ENCODE data around the gene ETV3. TPM values are rescaled to one million over a fixed set of nuclear protein-coding genes. Genes with fewer than 3 reads are reported as not detected.
A peak's percentile ranks its signal among the peaks of the same experiment; 100 is the strongest.

Gene ETV3
- total RNA-seq, 4 donors from 2014 or later = 81.2 to 117 (median 91.0) TPM

DNA sequence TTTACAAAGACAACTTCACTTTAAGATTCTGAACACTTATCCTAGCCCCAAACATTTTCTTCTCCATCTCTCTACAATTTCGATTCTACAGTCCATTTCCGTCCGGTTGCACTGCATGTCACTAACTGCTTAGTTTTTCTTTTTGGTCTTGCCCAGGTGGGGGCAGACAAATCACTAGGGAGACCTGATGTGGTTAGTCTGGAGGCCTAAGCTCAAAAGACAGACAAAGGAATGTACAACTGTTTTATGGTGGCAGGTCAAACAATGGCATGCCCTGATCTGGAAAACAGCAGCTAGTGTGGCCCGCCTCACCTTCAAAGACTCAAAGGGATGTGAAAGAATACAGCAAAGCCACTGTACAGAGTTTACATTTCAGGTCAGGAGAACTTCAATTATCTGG is 3.8 kb downstream of the ETV3 start:
- intact Hi-C loops (cut with DNase I; ENCODE audit: low total_unique reads) = no loop called here

DNA sequence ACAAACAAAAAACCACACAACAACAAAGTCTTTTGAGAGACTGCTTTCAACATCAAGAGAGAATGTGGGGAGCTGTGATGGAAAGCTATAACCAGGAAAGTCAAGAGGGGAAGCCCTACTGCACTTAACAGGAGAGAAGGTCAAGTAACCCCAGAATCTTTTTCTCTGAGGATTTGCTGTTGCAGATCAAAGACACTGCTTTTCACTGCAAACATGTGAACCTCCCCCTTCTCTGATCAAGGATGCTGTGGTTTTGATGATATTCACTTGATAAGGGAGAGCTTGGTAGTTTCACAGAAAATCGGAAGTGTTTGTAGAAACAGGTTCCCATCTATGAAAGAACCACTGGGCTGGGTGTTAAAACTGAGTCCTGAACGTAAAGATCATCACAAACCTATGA is 4.8 kb downstream of the ETV3 start:
- TF ChIP-seq POLR2A (IDR thresholded peaks at IDR 0.05) = no peak
- TF ChIP-seq, protein P1, sequence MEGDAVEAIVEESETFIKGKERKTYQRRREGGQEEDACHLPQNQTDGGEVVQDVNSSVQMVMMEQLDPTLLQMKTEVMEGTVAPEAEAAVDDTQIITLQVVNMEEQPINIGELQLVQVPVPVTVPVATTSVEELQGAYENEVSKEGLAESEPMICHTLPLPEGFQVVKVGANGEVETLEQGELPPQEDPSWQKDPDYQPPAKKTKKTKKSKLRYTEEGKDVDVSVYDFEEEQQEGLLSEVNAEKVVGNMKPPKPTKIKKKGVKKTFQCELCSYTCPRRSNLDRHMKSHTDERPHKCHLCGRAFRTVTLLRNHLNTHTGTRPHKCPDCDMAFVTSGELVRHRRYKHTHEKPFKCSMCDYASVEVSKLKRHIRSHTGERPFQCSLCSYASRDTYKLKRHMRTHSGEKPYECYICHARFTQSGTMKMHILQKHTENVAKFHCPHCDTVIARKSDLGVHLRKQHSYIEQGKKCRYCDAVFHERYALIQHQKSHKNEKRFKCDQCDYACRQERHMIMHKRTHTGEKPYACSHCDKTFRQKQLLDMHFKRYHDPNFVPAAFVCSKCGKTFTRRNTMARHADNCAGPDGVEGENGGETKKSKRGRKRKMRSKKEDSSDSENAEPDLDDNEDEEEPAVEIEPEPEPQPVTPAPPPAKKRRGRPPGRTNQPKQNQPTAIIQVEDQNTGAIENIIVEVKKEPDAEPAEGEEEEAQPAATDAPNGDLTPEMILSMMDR (IDR thresholded peaks at IDR 0.05) = no peak
- DNase-seq (ENCODE audit: low spot score in 2 of 2) = no peak
- WGBS, 2 donors = 55 to 58% methylated on average over 2 of the region's 2 CpGs
- intact Hi-C loops (cut with DNase I; ENCODE audit: low total_unique reads) = no loop called here
- no peak overlapping the region for H3K4me3 ChIP-seq (ENCODE audit: low read depth, poor library complexity, severe bottlenecking)

More for the DNA sequence above, 3.8 kb downstream of the ETV3 start:
- H3K4me3 ChIP-seq (ENCODE audit: low read depth, poor library complexity, severe bottlenecking) = no peak overlapping the region
- no peak for TF ChIP-seq POLR2A (IDR thresholded peaks at IDR 0.05)
- TF ChIP-seq, protein P1 (IDR thresholded peaks at IDR 0.05) = no peak
- DNase-seq (ENCODE audit: low spot score in 2 of 2) = no peak
- WGBS, 2 donors = 91 to 93% methylated on average over 4 of the region's 4 CpGs

DNA sequence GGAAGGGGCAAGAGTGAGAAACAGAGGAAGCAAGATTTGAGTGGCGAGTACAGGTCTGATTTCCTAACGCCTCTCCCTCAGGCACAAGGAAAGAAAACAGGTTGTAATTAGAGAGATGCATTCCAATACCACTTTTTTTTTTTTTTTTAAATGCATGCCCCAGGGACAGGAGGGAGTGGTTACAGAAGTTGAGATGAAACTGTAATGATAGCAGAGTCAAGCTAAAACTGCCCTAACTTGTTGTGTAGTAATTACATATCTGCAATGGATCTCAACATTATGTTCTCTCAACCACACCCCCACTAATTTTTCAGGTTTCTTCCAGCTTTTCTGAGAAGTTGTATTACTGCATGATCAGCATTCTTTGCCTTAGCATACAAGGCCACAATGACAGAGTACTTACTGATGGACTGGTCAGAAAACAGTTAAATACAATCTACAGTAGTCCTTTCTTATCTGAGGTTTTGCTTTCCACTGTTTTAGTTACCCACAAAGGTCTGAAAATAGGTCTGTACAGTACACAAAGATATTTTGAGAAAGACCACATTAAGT is 5.5 kb downstream of the ETV3 start:
- 38 to 40% methylated on average over 2 of the region's 2 CpGs for WGBS, 2 donors

DNA sequence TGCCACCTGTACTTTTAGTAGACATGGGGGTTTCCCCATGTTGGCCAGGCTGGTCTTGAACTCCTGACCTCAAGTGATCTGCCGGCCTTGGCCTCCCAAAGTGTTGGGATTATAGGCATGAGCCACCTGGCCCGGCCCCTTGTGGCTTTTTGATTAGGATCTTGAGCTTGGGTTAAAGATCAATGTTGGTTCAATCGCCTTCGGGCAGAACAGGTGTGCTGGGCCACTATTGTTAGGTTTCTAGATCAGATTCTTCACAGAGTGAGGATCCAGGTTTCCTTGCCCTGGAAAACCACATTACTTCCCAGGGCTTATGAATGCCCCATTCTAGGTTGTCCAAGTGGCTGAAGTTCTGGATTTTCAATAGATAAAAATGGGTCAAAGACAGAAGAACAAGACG is 6.1 kb downstream of the ETV3 start:
- 61% methylated on average over 5 of the region's 5 CpGs for WGBS, 2 donors
- intact Hi-C loops (cut with DNase I; ENCODE audit: low total_unique reads) = no loop called here
- no peak overlapping the region for H3K4me3 ChIP-seq (ENCODE audit: low read depth, poor library complexity, severe bottlenecking)
- no peak for DNase-seq (ENCODE audit: low spot score in 2 of 2)
- TF ChIP-seq POLR2A (IDR thresholded peaks at IDR 0.05) = no peak
- TF ChIP-seq, protein P1 (IDR thresholded peaks at IDR 0.05) = no peak

More for the DNA sequence above, 5.5 kb downstream of the ETV3 start:
- intact Hi-C loops (cut with DNase I; ENCODE audit: low total_unique reads) = no loop called here
- TF ChIP-seq POLR2A (IDR thresholded peaks at IDR 0.05) = no peak
- TF ChIP-seq, protein P1 (IDR thresholded peaks at IDR 0.05) = no peak
- DNase-seq (ENCODE audit: low spot score in 2 of 2) = no peak
- H3K4me3 ChIP-seq (ENCODE audit: low read depth, poor library complexity, severe bottlenecking) = no peak overlapping the region

DNA sequence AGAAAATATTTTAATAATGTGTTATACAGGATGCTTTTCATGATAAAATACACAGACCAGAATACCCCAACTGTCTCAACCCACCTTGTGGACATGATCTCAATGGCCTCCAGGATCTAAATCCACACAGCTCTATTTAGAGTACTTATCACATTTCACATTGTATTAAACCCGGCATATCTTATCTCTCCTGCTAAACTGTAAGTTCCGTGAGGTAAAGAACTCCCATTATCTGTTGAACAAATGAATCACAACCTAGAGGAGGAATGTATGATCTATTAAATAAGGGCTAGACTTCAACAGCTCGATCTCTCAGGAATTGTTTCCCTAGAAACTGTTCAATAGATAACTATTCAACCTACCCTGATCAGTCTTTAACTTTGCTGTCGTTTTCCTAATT is 6.9 kb downstream of the ETV3 start:
- TF ChIP-seq, protein P1 (IDR thresholded peaks at IDR 0.05) = no peak
- TF ChIP-seq POLR2A (IDR thresholded peaks at IDR 0.05) = no peak
- DNase-seq (ENCODE audit: low spot score in 2 of 2) = no peak
- 76 to 85% methylated on average over 4 of the region's 4 CpGs for whole genome bisulfite sequencing, 2 donors
- intact Hi-C loops (cut with DNase I; ENCODE audit: low total_unique reads) = no loop called here
- H3K4me3 ChIP-seq (ENCODE audit: low read depth, poor library complexity, severe bottlenecking) = no peak overlapping the region

DNA sequence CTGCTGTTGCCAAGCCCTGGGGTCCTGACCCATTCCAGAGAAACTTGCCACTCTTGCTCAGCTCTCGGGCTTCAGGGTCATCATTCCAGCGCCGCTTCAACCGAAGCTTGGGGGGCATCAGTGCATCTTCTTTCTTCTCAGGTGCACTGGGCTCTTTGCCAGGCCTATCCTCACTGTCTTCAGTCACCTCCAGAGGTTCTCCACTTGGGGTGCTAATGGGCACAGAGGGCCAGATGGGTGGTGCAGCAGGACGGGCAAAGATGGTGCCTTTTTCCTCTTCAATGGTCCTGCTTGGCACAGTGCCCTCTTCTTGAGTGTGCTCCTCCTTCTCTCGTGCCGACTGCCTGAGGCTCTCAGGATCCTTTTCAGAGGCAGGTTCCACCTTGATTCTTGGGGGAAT is 13.3 kb downstream of the ETV3 start:
- DNase-seq (ENCODE audit: low spot score in 2 of 2) = peak in 1 of 2 donors; percentile 82
- intact Hi-C loops (cut with DNase I; ENCODE audit: low total_unique reads) = no loop called here
- no peak overlapping the region for H3K4me3 ChIP-seq (ENCODE audit: low read depth, poor library complexity, severe bottlenecking)
- TF ChIP-seq, protein P1 (IDR thresholded peaks at IDR 0.05) = no peak
- TF ChIP-seq POLR2A (IDR thresholded peaks at IDR 0.05) = no peak
- 65 to 68% methylated on average over 7 of the region's 7 CpGs for WGBS, 2 donors
